Prostate gland (tissue), 2 donors: ENCODE measurements around the gene DOK3. TPM values are rescaled to one million over a fixed set of nuclear protein-coding genes. Genes with fewer than 3 reads are reported as not detected.

Source experiments
- DNase-seq: peaks from one replicate; pipeline ENCODE4 v3.0.0-alpha.2; 2019; ENCODE audit warnings: low spot score
- H3K27ac ChIP-seq, 2 donors: fragments of 200-600 bp; sonication (generic); 2 replicates each; pipeline ENCODE4 v1.5.1; 2017 to 2019
- H3K27me3 ChIP-seq: fragments of 200-600 bp; sonication (generic); replicated peaks from 2 replicates; pipeline ENCODE4 v1.5.1; 2019; ENCODE audit not compliant: insufficient read depth
- H3K36me3 ChIP-seq, 2 donors: fragments of 200-600 bp; sonication (generic); 1 replicate in 1 of 2; 2 replicates in 1 of 2; pipeline versions ENCODE4 v1.5.1 to v1.8.1; 2017 to 2019
- H3K4me1 ChIP-seq: fragments of 200-600 bp; sonication (generic); replicated peaks from 2 replicates; pipeline ENCODE4 v1.5.1; 2019
- H3K4me3 ChIP-seq, 2 donors: fragments of 200-600 bp; sonication (generic); 2 replicates each; pipeline ENCODE4 v1.5.1; 2017 to 2019
- H3K9me3 ChIP-seq: fragments of 200-600 bp; sonication (generic); 2 replicates; pipeline ENCODE4 v1.5.1; 2017
- CTCF ChIP-seq, 4 experiments: fragments of 200-600 bp in 2 of 4; fragments of 450-650 bp in 2 of 4; sonication (generic) in 2 of 4; IDR thresholded peaks; 1 replicate in 3 of 4; 2 replicates in 1 of 4; pipeline ENCODE4 v1.5.1; 2016 to 2019; ENCODE audit warnings: antibody characterized with exemption in 4 of 4, mild to moderate bottlenecking in 2 of 4, moderate library complexity in 2 of 4
- POLR2A ChIP-seq: fragments of 450-650 bp; IDR thresholded peaks from one replicate; pipeline ENCODE4 v1.6.1; 2016; ENCODE audit warnings: antibody characterized with exemption, mild to moderate bottlenecking
- POLR2AphosphoS5 ChIP-seq: sonication (generic); formaldehyde crosslinking; IDR thresholded peaks from one replicate; pipeline ENCODE4 v1.6.1; 2017; ENCODE audit warnings: antibody characterized with exemption
- WGBS: methylation state at CpG from one replicate; pipeline ENCODE4 v1.1.5; 2018; 5-methylcytosine and 5-hydroxymethylcytosine counted together
- intact Hi-C: fragments of 100-400 bp; cut with DNase I; formaldehyde crosslinking; loops from one replicate; pipeline ENCODE4 v1.14.2; 2022
- total RNA-seq, 2 donors: library from RNA; depleted of rRNA; stranded (reverse); fragments of >200 nt; gene quantifications; one replicate each; pipeline ENCODE4 v1.1.0, GENCODE V29; 2016

Gene DOK3
- total RNA-seq, 2 donors from 2014 or later: 5.0 to 10.4 TPM

GRCh38 chr5:177509991-177510566 lies 453 bp upstream of the DOK3 start:
- no peaks in the 10 kb centered on the region for H3K4me1 ChIP-seq
- H3K36me3 ChIP-seq: peaks cover 9 to 17% of the 10 kb centered on the region in 2 donors
- intact Hi-C loops: no loop called here
- no peaks in the 10 kb centered on the region for H3K27me3 ChIP-seq
- no peak for DNase-seq
- H3K27ac ChIP-seq: no peak overlapping the region
- H3K4me3 ChIP-seq: no peak overlapping the region
- TF ChIP-seq CTCF (IDR thresholded peaks at IDR 0.05): no peak
- no peak for TF ChIP-seq POLR2A
- TF ChIP-seq POLR2AphosphoS5: no peak
- 79% methylated on average over 11 of the region's 11 CpGs for WGBS
- H3K9me3 ChIP-seq: no peaks in the 10 kb centered on the region

GRCh38 chr5:177508837-177509236 lies 789 bp downstream of the DOK3 start:
- no peak for TF ChIP-seq POLR2A
- TF ChIP-seq CTCF (IDR thresholded peaks at IDR 0.05): no peak
- TF ChIP-seq POLR2AphosphoS5: no peak
- H3K9me3 ChIP-seq: no peaks in the 10 kb centered on the region
- 51% methylated on average over 8 of the region's 8 CpGs for WGBS
- H3K4me3 ChIP-seq: no peak overlapping the region
- no peak for DNase-seq
- H3K27me3 ChIP-seq: no peaks in the 10 kb centered on the region
- no peak overlapping the region for H3K27ac ChIP-seq
- H3K36me3 ChIP-seq: peaks cover 5 to 17% of the 10 kb centered on the region in 2 donors
- H3K4me1 ChIP-seq: no peaks in the 10 kb centered on the region
- intact Hi-C loops: no loop called here

GRCh38 chr5:177508221-177508611 lies 1.4 kb downstream of the DOK3 start:
- DNase-seq: no peak
- Histone ChIP-seq H3K4me3 (no peak overlapping the region), H3K9me3 (no peaks in the 10 kb centered on the region), H3K36me3 (peaks cover 5 to 12% of the 10 kb centered on the region in 2 donors), H3K4me1 (no peaks in the 10 kb centered on the region), H3K27ac (no peak overlapping the region), H3K27me3 (no peaks in the 10 kb centered on the region)
- TF ChIP-seq POLR2AphosphoS5: no peak
- WGBS: 95% methylated on average over 26 of the region's 26 CpGs
- intact Hi-C loops: no loop called here

GRCh38 chr5:177507596-177508220 lies 1.9 kb downstream of the DOK3 start:
- Histone ChIP-seq H3K27me3 (no peaks in the 10 kb centered on the region), H3K9me3 (no peaks in the 10 kb centered on the region), H3K4me1 (no peaks in the 10 kb centered on the region), H3K27ac (no peak overlapping the region), H3K4me3 (no peak overlapping the region), H3K36me3 (peaks cover 5 to 7% of the 10 kb centered on the region in 2 donors)
- WGBS: 92% methylated on average over 17 of the region's 17 CpGs
- TF ChIP-seq POLR2A (no peak), CTCF (IDR thresholded peaks at IDR 0.05) (no peak), POLR2AphosphoS5 (no peak)
- intact Hi-C loops: no loop called here
- no peak for DNase-seq

- H3K9me3 ChIP-seq: no peaks in the 10 kb centered on the region
- no peak overlapping the region for H3K27ac ChIP-seq
- intact Hi-C loops: no loop called here
- H3K36me3 ChIP-seq: peaks cover 5 to 6% of the 10 kb centered on the region in 2 donors
- no peak for DNase-seq
- H3K4me1 ChIP-seq: no peaks in the 10 kb centered on the region
- no peaks in the 10 kb centered on the region for H3K27me3 ChIP-seq
- TF ChIP-seq POLR2A: no peak
- no peak for TF ChIP-seq CTCF (IDR thresholded peaks at IDR 0.05)
- TF ChIP-seq POLR2AphosphoS5: no peak
- no peak overlapping the region for H3K4me3 ChIP-seq
- 82% methylated on average over 9 of the region's 9 CpGs for WGBS
These were observed 2.5 kb downstream of the DOK3 start for GRCh38 chr5:177507165-177507564.
